Caco-2 (cell line): ENCODE results near the gene RNF103. TPM values are rescaled to one million over a fixed set of nuclear protein-coding genes. Genes with fewer than 3 reads are reported as not detected.

Source experiments
- BruUV-seq: library from RNA; stranded (reverse); fragments of 400-500 nt; replicated peaks from 2 replicates; lab custom pipeline; 2021; lab: Mats Ljungman, UMichigan
- CTCF ChIA-PET: fragments of 300-600 bp; sonication (Branson Sonifier 250); formaldehyde crosslinking; loops from one replicate; lab custom pipeline; 2022; ENCODE audit warnings: antibody characterized with exemption; lab: Charles Lee
- POLR2A ChIA-PET: fragments of 300-600 bp; sonication (Branson Sonifier 250); formaldehyde crosslinking; loops from one replicate; lab custom pipeline; 2022; ENCODE audit warnings: antibody characterized with exemption; lab: Charles Lee
- DNase-seq, 2 experiments: peaks; one replicate each; pipeline versions ENCODE4 v3.0.0 to v3.0.0-alpha.2; 2020 to 2022
- H3K27me3 ChIP-seq: replicated peaks from 2 replicates; pipeline ENCODE4 v1.6.0; 2011; ENCODE audit warnings: low read length; ENCODE audit not compliant: control insufficient read depth, insufficient read depth
- H3K36me3 ChIP-seq: 2 replicates; pipeline ENCODE4 v1.5.1; 2011; ENCODE audit warnings: low read length; ENCODE audit not compliant: control insufficient read depth, insufficient read depth
- H3K4me1 ChIP-seq: fragments of 250-450 bp; sonication (Bioruptor Pico); 2 replicates; pipeline ENCODE4 v1.5.1; 2020; ENCODE audit warnings: mild to moderate bottlenecking
- H3K4me3 ChIP-seq: 2 replicates; pipeline ENCODE4 v1.5.1; 2011; ENCODE audit warnings: low read depth, mild to moderate bottlenecking, control low read depth, low read length
- H3K9me3 ChIP-seq: fragments of 250-450 bp; sonication (Bioruptor Pico); 2 replicates; pipeline ENCODE4 v1.5.1; 2020; ENCODE audit warnings: mild to moderate bottlenecking, moderate library complexity
- H3K27ac Mint-ChIP-seq: one replicate; pipeline ENCODE4 v1.8.0; 2022; ENCODE audit warnings: mixed read lengths; ENCODE audit not compliant: unreplicated experiment
- H3K27me3 Mint-ChIP-seq: one replicate; pipeline ENCODE4 v1.8.0; 2022; ENCODE audit warnings: mixed read lengths; ENCODE audit not compliant: insufficient read depth, unreplicated experiment
- H3K36me3 Mint-ChIP-seq: one replicate; pipeline ENCODE4 v1.8.0; 2022; ENCODE audit warnings: mild to moderate bottlenecking, mixed read lengths; ENCODE audit not compliant: insufficient read depth, unreplicated experiment
- H3K4me1 Mint-ChIP-seq: one replicate; pipeline ENCODE4 v1.8.0; 2022; ENCODE audit warnings: low read depth, mixed read lengths; ENCODE audit not compliant: unreplicated experiment
- H3K4me3 Mint-ChIP-seq: one replicate; pipeline ENCODE4 v1.8.0; 2022; ENCODE audit warnings: mild to moderate bottlenecking, moderate library complexity, mixed read lengths; ENCODE audit not compliant: unreplicated experiment
- H3K9me3 Mint-ChIP-seq: one replicate; pipeline ENCODE4 v1.8.0; 2022; ENCODE audit warnings: mixed read lengths; ENCODE audit not compliant: unreplicated experiment
- CTCF ChIP-seq, 2 experiments: fragments of 200-600 bp in 1 of 2; IDR thresholded peaks; 1 replicate in 1 of 2; 2 replicates in 1 of 2; pipeline versions ENCODE4 v1.5.1 to v1.8.0; 2011 to 2022; ENCODE audit warnings: antibody characterized with exemption in 1 of 2, control low read depth in 1 of 2, inconsistent platforms in 1 of 2, low read depth in 1 of 2, low read length in 1 of 2, mild to moderate bottlenecking in 1 of 2, moderate library complexity in 1 of 2; ENCODE audit not compliant: insufficient read depth in 1 of 2, severe bottlenecking in 1 of 2, unreplicated experiment in 1 of 2
- intact Hi-C: fragments of 100-400 bp; cut with micrococcal nuclease; formaldehyde crosslinking; loops from one replicate; pipeline ENCODE4 v1.10.0; 2022; ENCODE audit not compliant: unreplicated experiment
- total RNA-seq: library from RNA; stranded (reverse); gene quantifications from 2 replicates; pipeline ENCODE4 v1.2.3, GENCODE V29; 2022

The RNF103 gene
- total RNA-seq, 1 experiment from 2014 or later, result 21.8 TPM

- no peaks in the 10 kb centered on the region for H3K27me3 Mint-ChIP-seq
- no peaks in the 10 kb centered on the region for H3K27me3 ChIP-seq
- H3K4me1 Mint-ChIP-seq, result no peaks in the 10 kb centered on the region
- no peak for DNase-seq
- no peaks in the 10 kb centered on the region for H3K4me1 ChIP-seq
- peaks cover 25% of the 10 kb centered on the region for H3K9me3 Mint-ChIP-seq
- no peak overlapping the region for H3K4me3 ChIP-seq
- no peaks in the 10 kb centered on the region for H3K36me3 Mint-ChIP-seq
- no peak overlapping the region for H3K4me3 Mint-ChIP-seq
- no peak for TF ChIP-seq CTCF (IDR thresholded peaks at IDR 0.05; ENCODE audit: insufficient read depth in 1 of 2, low read depth in 1 of 2, low read length in 1 of 2, severe bottlenecking in 1 of 2, unreplicated experiment in 1 of 2)
- 0 out of 2 replicates have a peak, but pooled peaks cover 2% of the 10 kb centered on the region for H3K9me3 ChIP-seq
- no peaks in the 10 kb centered on the region for H3K36me3 ChIP-seq
- BruUV-seq, result no TSS peak
- CTCF ChIA-PET, result no interaction called here
- POLR2A ChIA-PET, result no interaction called here
- intact Hi-C loops, result no loop called here
- no peak overlapping the region for H3K27ac Mint-ChIP-seq
Measured at GRCh38 chr2:86650188-86650587, 26.5 kb upstream of the RNF103 start.

- no peak overlapping the region for H3K4me3 Mint-ChIP-seq
- no peak for DNase-seq
- no peak for TF ChIP-seq CTCF (IDR thresholded peaks at IDR 0.05; ENCODE audit: insufficient read depth in 1 of 2, low read depth in 1 of 2, low read length in 1 of 2, severe bottlenecking in 1 of 2, unreplicated experiment in 1 of 2)
- ChIA-PET POLR2A (no interaction called here), CTCF (no interaction called here)
- Histone ChIP-seq H3K36me3 (no peaks in the 10 kb centered on the region), H3K4me3 (no peak overlapping the region), H3K27me3 (no peaks in the 10 kb centered on the region), H3K9me3 (0 out of 2 replicates have a peak, but pooled peaks cover 2% of the 10 kb centered on the region), H3K4me1 (no peaks in the 10 kb centered on the region)
- no TSS peak for BruUV-seq
- intact Hi-C loops, result no loop called here
- no peak overlapping the region for H3K27ac Mint-ChIP-seq
- no peaks in the 10 kb centered on the region for H3K27me3 Mint-ChIP-seq
- H3K4me1 Mint-ChIP-seq, result no peaks in the 10 kb centered on the region
- H3K9me3 Mint-ChIP-seq, result peaks cover 25% of the 10 kb centered on the region
- H3K36me3 Mint-ChIP-seq, result no peaks in the 10 kb centered on the region
Measured at GRCh38 chr2:86649119-86649947, 25.7 kb upstream of the RNF103 start.

- TF ChIP-seq CTCF (IDR thresholded peaks at IDR 0.05; ENCODE audit: insufficient read depth in 1 of 2, low read depth in 1 of 2, low read length in 1 of 2, severe bottlenecking in 1 of 2, unreplicated experiment in 1 of 2), result no peak
- Histone ChIP-seq H3K27me3 (no peaks in the 10 kb centered on the region), H3K4me3 (no peak overlapping the region), H3K9me3 (0 out of 2 replicates have a peak, but pooled peaks cover 2% of the 10 kb centered on the region), H3K36me3 (no peaks in the 10 kb centered on the region), H3K4me1 (no peaks in the 10 kb centered on the region)
- no peaks in the 10 kb centered on the region for H3K27me3 Mint-ChIP-seq
- peaks cover 25% of the 10 kb centered on the region for H3K9me3 Mint-ChIP-seq
- ChIA-PET CTCF (no interaction called here), POLR2A (no interaction called here)
- intact Hi-C loops, result no loop called here
- no peak for DNase-seq
- no peaks in the 10 kb centered on the region for H3K36me3 Mint-ChIP-seq
- no peaks in the 10 kb centered on the region for H3K4me1 Mint-ChIP-seq
- no TSS peak for BruUV-seq
- H3K4me3 Mint-ChIP-seq, result no peak overlapping the region
- H3K27ac Mint-ChIP-seq, result no peak overlapping the region
Measured at GRCh38 chr2:86648681-86649080, 25.0 kb upstream of the RNF103 start.
